ENCODE results near the gene STYK1. TPM values are rescaled to one million over a fixed set of nuclear protein-coding genes. Genes with fewer than 3 reads are reported as not detected.
"Not testable (repeated sequence)": the region's sequence is repeated elsewhere in the genome, so short reads cannot be mapped to it uniquely, and the experiment has no call there.

Gene STYK1
- total RNA-seq, 4 donors from 2014 or later: 3.4 to 11.7 (median 8.2) TPM

GRCh38 chr12:10663869-10664268 lies 10.0 kb downstream of the STYK1 start:
- peaks cover 0 to 14% (median 0%) of the 10 kb centered on the region in 3 donors for H3K4me1 ChIP-seq
- intact Hi-C loops (cut with DNase I): no loop called here
- no peak overlapping the region for H3K27ac ChIP-seq
- H3K9me3 ChIP-seq: no peaks in the 10 kb centered on the region
- H3K36me3 ChIP-seq: no peaks in the 10 kb centered on the region
- WGBS, 2 donors: 61 to 88% methylated on average over 3 of the region's 3 CpGs
- TF ChIP-seq CTCF (IDR thresholded peaks at IDR 0.05) (no peak), POLR2A (IDR thresholded peaks at IDR 0.05) (no peak)
- no peaks in the 10 kb centered on the region for H3K27me3 ChIP-seq
- H3K4me3 ChIP-seq: no peak overlapping the region
- no peak for DNase-seq

- H3K4me3 ChIP-seq: no peak overlapping the region
- H3K4me1 ChIP-seq: no peaks in the 10 kb centered on the region
- no peak overlapping the region for H3K27ac ChIP-seq
- DNase-seq: no peak
- intact Hi-C loops (cut with DNase I): no loop called here
- 52 to 55% methylated on average over 3 of the region's 3 CpGs for WGBS, 2 donors
- TF ChIP-seq CTCF (IDR thresholded peaks at IDR 0.05): no peak
- TF ChIP-seq POLR2A (IDR thresholded peaks at IDR 0.05): no peak
- H3K27me3 ChIP-seq: no peaks in the 10 kb centered on the region
- no peaks in the 10 kb centered on the region for H3K9me3 ChIP-seq
- no peaks in the 10 kb centered on the region for H3K36me3 ChIP-seq
Measured at GRCh38 chr12:10661338-10661737, 12.5 kb downstream of the STYK1 start.

- no peaks in the 10 kb centered on the region for H3K36me3 ChIP-seq
- H3K9me3 ChIP-seq: no peaks in the 10 kb centered on the region
- no peaks in the 10 kb centered on the region for H3K27me3 ChIP-seq
- no peak for DNase-seq
- TF ChIP-seq CTCF (IDR thresholded peaks at IDR 0.05): no peak
- H3K4me1 ChIP-seq: no peaks in the 10 kb centered on the region
- intact Hi-C loops (cut with DNase I): no loop called here
- no peak overlapping the region for H3K4me3 ChIP-seq
- no peak overlapping the region for H3K27ac ChIP-seq
Measured at GRCh38 chr12:10654003-10654402, 19.8 kb downstream of the STYK1 start.

- H3K4me3 ChIP-seq: no peak overlapping the region
- H3K27ac ChIP-seq: no peak overlapping the region
- no peaks in the 10 kb centered on the region for H3K4me1 ChIP-seq
- intact Hi-C loops (cut with DNase I): no loop called here
- H3K36me3 ChIP-seq: no peaks in the 10 kb centered on the region
- H3K27me3 ChIP-seq: no peaks in the 10 kb centered on the region
- WGBS, 2 donors: 67 to 75% methylated on average over 3 of the region's 3 CpGs
- TF ChIP-seq CTCF (IDR thresholded peaks at IDR 0.05): no peak
- no peak for TF ChIP-seq POLR2A (IDR thresholded peaks at IDR 0.05)
- H3K9me3 ChIP-seq: peaks cover 0 to under 1% (median 0%) of the 10 kb centered on the region in 3 donors
- DNase-seq: no peak
Measured at GRCh38 chr12:10652192-10652591, 21.7 kb downstream of the STYK1 start.

- H3K27me3 ChIP-seq; H3K4me1 ChIP-seq; DNase-seq; H3K27ac ChIP-seq; H3K4me3 ChIP-seq; intact Hi-C loops (cut with DNase I): not testable (repeated sequence)
- peaks cover 0 to 15% (median 0%) of the 10 kb centered on the region in 3 donors for H3K9me3 ChIP-seq
- peaks cover 0 to 11% (median 0%) of the 10 kb centered on the region in 3 donors for H3K36me3 ChIP-seq
Measured at GRCh38 chr12:10646576-10646975, 27.3 kb downstream of the STYK1 start.

- Histone ChIP-seq H3K4me1 (peaks cover 0 to 16% (median 4%) of the 10 kb centered on the region in 3 donors), H3K9me3 (peaks cover 0 to 15% (median 0%) of the 10 kb centered on the region in 3 donors), H3K27ac (no peak overlapping the region), H3K27me3 (no peaks in the 10 kb centered on the region), H3K36me3 (peaks cover 0 to 11% (median 0%) of the 10 kb centered on the region in 3 donors), H3K4me3 (no peak overlapping the region)
- intact Hi-C loops (cut with DNase I): no loop called here
- DNase-seq: no peak
- WGBS, 2 donors: 43 to 46% methylated on average over 4 of the region's 4 CpGs
- TF ChIP-seq POLR2A (IDR thresholded peaks at IDR 0.05) (no peak), CTCF (IDR thresholded peaks at IDR 0.05) (no peak)
Measured at GRCh38 chr12:10645910-10646309, 27.9 kb downstream of the STYK1 start.
